Chondrocyte (in vitro differentiated cells): Measurements from ENCODE around the gene TRIM38. TPM values are rescaled to one million over a fixed set of nuclear protein-coding genes. Genes with fewer than 3 reads are reported as not detected.
A peak's percentile ranks its signal among the peaks of the same experiment; 100 is the strongest.
"Not testable (repeated sequence)": the region's sequence is repeated elsewhere in the genome, so short reads cannot be mapped to it uniquely, and the experiment has no call there.

ENCODE experiments used
- DNase-seq: peaks from one replicate; pipeline ENCODE4 v3.0.0; 2021; ENCODE audit warnings: mixed read lengths, low spot score
- H3K27ac Mint-ChIP-seq: one replicate; pipeline ENCODE4 v1.8.0; 2021; ENCODE audit warnings: mild to moderate bottlenecking, moderate library complexity, mixed read lengths; ENCODE audit not compliant: unreplicated experiment
- H3K27me3 Mint-ChIP-seq: 2 replicates; pipeline ENCODE4 v1.8.0; 2021; ENCODE audit warnings: low read depth, mixed read lengths
- H3K36me3 Mint-ChIP-seq: 2 replicates; pipeline ENCODE4 v1.8.0; 2021; ENCODE audit warnings: low read depth, mixed read lengths
- H3K4me1 Mint-ChIP-seq: 2 replicates; pipeline ENCODE4 v1.8.0; 2021; ENCODE audit warnings: low read depth, mild to moderate bottlenecking, mixed read lengths
- H3K4me3 Mint-ChIP-seq: one replicate; pipeline ENCODE4 v1.8.0; 2021; ENCODE audit warnings: mild to moderate bottlenecking, moderate library complexity, mixed read lengths; ENCODE audit not compliant: unreplicated experiment
- H3K9me3 Mint-ChIP-seq: 2 replicates; pipeline ENCODE4 v1.8.0; 2021; ENCODE audit warnings: low read depth, mixed read lengths
- CTCF ChIP-seq: fragments of 200-600 bp; sonication (generic); IDR thresholded peaks from 2 replicates; pipeline ENCODE4 v1.5.0; 2021; ENCODE audit warnings: antibody characterized with exemption, mild to moderate bottlenecking, moderate library complexity
- total RNA-seq: library from RNA; stranded (reverse); gene quantifications from 3 replicates; pipeline ENCODE4 v1.2.1, GENCODE V29; 2021

The TRIM38 gene
- total RNA-seq, 1 donor from 2014 or later = 7.1 TPM

GRCh38 chr6:25991785-25992412, 29.3 kb downstream of the TRIM38 start:
- peaks cover 13% of the 10 kb centered on the region for H3K4me1 Mint-ChIP-seq
- TF ChIP-seq CTCF = no peak
- H3K36me3 Mint-ChIP-seq = peaks cover 3% of the 10 kb centered on the region
- peak overlapping the region; percentile 98 for H3K27ac Mint-ChIP-seq
- H3K27me3 Mint-ChIP-seq = no peaks in the 10 kb centered on the region
- H3K9me3 Mint-ChIP-seq = no peaks in the 10 kb centered on the region
- DNase-seq = no peak
- peak overlapping the region; percentile 97 for H3K4me3 Mint-ChIP-seq

- Mint-ChIP-seq H3K36me3 (peaks cover 2% of the 10 kb centered on the region), H3K9me3 (no peaks in the 10 kb centered on the region), H3K4me1 (peaks cover 13% of the 10 kb centered on the region), H3K27me3 (no peaks in the 10 kb centered on the region), H3K27ac (peak overlapping the region; percentile 98), H3K4me3 (peak overlapping the region; percentile 97)
- DNase-seq = peak; percentile 95
- TF ChIP-seq CTCF = peak; percentile 99
Measured at GRCh38 chr6:25992413-25993340, 30.1 kb downstream of the TRIM38 start.

- H3K4me1 Mint-ChIP-seq = peaks cover 13% of the 10 kb centered on the region
- DNase-seq, H3K9me3 Mint-ChIP-seq, H3K27ac Mint-ChIP-seq, H3K36me3 Mint-ChIP-seq, H3K27me3 Mint-ChIP-seq: not testable (repeated sequence)
- H3K4me3 Mint-ChIP-seq = peak overlapping the region; percentile 49
Measured at GRCh38 chr6:25993341-25993684, 30.7 kb downstream of the TRIM38 start.

- no peak for TF ChIP-seq CTCF
- Mint-ChIP-seq H3K27ac (no peak overlapping the region), H3K27me3 (no peaks in the 10 kb centered on the region), H3K4me3 (no peak overlapping the region), H3K9me3 (no peaks in the 10 kb centered on the region), H3K36me3 (peaks cover 6% of the 10 kb centered on the region), H3K4me1 (peaks cover 13% of the 10 kb centered on the region)
- DNase-seq = no peak
Measured at GRCh38 chr6:25995507-25995906, 32.9 kb downstream of the TRIM38 start.

- Mint-ChIP-seq H3K9me3 (no peaks in the 10 kb centered on the region), H3K27me3 (no peaks in the 10 kb centered on the region), H3K36me3 (peaks cover 6% of the 10 kb centered on the region), H3K4me3 (no peak overlapping the region), H3K27ac (no peak overlapping the region), H3K4me1 (peaks cover 4% of the 10 kb centered on the region)
- no peak for TF ChIP-seq CTCF
- DNase-seq = no peak
Measured at GRCh38 chr6:25997921-25998320, 35.3 kb downstream of the TRIM38 start.
